ENCODE results near the gene RPLP1.

DNA sequence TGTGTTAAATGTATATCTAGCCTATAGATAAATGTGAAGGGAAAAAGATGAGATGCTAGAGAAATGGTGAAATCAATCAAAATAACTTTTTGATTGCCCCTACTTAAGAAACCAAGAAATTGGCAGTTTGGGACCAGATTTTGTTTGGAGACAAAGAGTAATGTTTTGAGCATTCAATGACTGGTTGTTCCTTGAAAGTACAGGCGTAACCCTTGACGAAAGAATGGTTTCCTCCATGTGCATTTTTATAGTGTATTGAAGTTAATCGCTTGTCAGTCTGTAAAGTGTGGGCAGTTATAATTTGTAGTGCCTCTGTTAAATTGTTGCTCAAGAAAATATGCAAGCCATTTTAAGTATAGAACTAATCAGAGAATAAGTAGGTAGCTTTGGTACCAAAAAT is 37.2 kb upstream of the RPLP1 start:
- TF ChIP-seq YY1 (IDR thresholded peaks at IDR 0.05; ENCODE audit: low read depth) (no peak), ZBTB7A (IDR thresholded peaks at IDR 0.05; ENCODE audit: low read depth) (no peak), REST (IDR thresholded peaks at IDR 0.05; ENCODE audit: low read depth) (no peak), MAX (IDR thresholded peaks at IDR 0.05) (no peak), FOXM1 (IDR thresholded peaks at IDR 0.05; ENCODE audit: borderline replicate concordance, low read depth) (no peak), TEAD4 (IDR thresholded peaks at IDR 0.05) (no peak), TAF1 (IDR thresholded peaks at IDR 0.05; ENCODE audit: low read depth) (no peak), CEBPB (IDR thresholded peaks at IDR 0.05) (no peak), RAD21 (IDR thresholded peaks at IDR 0.05; ENCODE audit: low read depth) (no peak)
- TF ChIP-seq, protein P1, sequence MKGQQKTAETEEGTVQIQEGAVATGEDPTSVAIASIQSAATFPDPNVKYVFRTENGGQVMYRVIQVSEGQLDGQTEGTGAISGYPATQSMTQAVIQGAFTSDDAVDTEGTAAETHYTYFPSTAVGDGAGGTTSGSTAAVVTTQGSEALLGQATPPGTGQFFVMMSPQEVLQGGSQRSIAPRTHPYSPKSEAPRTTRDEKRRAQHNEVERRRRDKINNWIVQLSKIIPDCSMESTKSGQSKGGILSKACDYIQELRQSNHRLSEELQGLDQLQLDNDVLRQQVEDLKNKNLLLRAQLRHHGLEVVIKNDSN (IDR thresholded peaks at IDR 0.05), result no peak
